Heart left ventricle (tissue), 13 donors: ENCODE measurements around the gene KRTAP5-9.

Experiments
- POLR2A ChIP-seq, 2 donors: fragments of 450-650 bp; IDR thresholded peaks; one replicate each; pipeline ENCODE4 v1.6.1; 2017; ENCODE audit warnings: antibody characterized with exemption in 2 of 2, mild to moderate bottlenecking in 2 of 2, moderate library complexity in 2 of 2
- TF ChIP-seq, protein P1 (sequence below), 12 donors: fragments of 200-600 bp; sonication (generic) in 4 of 12; IDR thresholded peaks; one replicate each; pipeline versions ENCODE4 v1.5.0 to v1.8.0; 2018 to 2022; ENCODE audit warnings: antibody characterized with exemption in 12 of 12, mild to moderate bottlenecking in 5 of 12
- donor health status: ischemic (EF 13 %, LVEDD 7.1; RV severe dilation, severe dysfunction).
- donor health status: DM: no; HTN: yes; CAD: no.
- donor health status: DM: no; HTN: no; CAD: no.
- donor health status: ischemic (EF 25% LVEDD 6.9; RV normal size, moderate dysfunction).
- donor health status: ischemic (EF 25% LVEDD 5.7; RV mildly dilated, moderate dysfunction).
- donor health status: ischemic (EF 35%, LVEDD 5.7; RV mildly dilated, moderate dysfunction).
- donor health status: nonischemic (EF 11% LVEDD 7.7; RV severe dilation, severe dysfunction).
- donor health status: DM: yes; HTN: yes; CAD: no.
- donor health status: PGD.
- donor health status: ischemic (EF 29% LVEDD 5.4; RV normal size, mild dysfunction).
- donor health status: nonischemic (EF 23%, LVEDD 6.1; RV moderate dilation, normal function).

- TF ChIP-seq, protein P1, sequence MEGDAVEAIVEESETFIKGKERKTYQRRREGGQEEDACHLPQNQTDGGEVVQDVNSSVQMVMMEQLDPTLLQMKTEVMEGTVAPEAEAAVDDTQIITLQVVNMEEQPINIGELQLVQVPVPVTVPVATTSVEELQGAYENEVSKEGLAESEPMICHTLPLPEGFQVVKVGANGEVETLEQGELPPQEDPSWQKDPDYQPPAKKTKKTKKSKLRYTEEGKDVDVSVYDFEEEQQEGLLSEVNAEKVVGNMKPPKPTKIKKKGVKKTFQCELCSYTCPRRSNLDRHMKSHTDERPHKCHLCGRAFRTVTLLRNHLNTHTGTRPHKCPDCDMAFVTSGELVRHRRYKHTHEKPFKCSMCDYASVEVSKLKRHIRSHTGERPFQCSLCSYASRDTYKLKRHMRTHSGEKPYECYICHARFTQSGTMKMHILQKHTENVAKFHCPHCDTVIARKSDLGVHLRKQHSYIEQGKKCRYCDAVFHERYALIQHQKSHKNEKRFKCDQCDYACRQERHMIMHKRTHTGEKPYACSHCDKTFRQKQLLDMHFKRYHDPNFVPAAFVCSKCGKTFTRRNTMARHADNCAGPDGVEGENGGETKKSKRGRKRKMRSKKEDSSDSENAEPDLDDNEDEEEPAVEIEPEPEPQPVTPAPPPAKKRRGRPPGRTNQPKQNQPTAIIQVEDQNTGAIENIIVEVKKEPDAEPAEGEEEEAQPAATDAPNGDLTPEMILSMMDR (IDR thresholded peaks at IDR 0.05) = no peak
- TF ChIP-seq POLR2A (IDR thresholded peaks at IDR 0.05) = no peak
Observed at GRCh38 chr11:71554996-71555395, 6.8 kb downstream of the KRTAP5-9 start.
